GM18502 (cell line): ENCODE measurements around the gene UBQLN4.

Experiments used
- ATAC-seq: cut with Tn5 transposase; IDR thresholded peaks from one replicate; pipeline ENCODE4 v1.9.1; 2021; ENCODE audit warnings: mild to moderate bottlenecking; ENCODE audit not compliant: unreplicated experiment, poor library complexity

The UBQLN4 gene

GRCh38 chr1:156021093-156021428, 32.5 kb downstream of the UBQLN4 start:
- ATAC-seq = no peak

GRCh38 chr1:156020293-156021092, 33.1 kb downstream of the UBQLN4 start, which contains the start of gene SSR2:
TSS of gene SSR2 (minus strand) at chr1:156020951. CDS start at chr1:156020167, 784 bp downstream.
- ATAC-seq = peak; percentile 96

DNA sequence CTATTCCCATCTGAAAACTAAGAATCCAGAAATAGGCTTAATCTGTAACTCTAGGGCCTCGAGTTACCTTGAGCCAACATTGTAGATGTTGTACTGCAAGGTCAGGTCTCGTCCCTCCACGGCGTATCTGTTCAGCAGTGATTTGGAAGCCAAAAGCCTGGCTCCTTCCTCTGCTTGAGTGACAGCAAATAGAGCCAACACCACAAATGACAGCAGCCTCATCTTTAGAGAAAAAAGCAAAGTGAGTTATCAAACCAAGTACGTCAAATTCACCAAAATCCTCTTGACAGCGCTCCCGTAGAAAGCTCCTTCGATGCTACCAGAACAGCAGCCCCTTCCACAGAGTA, 33.7 kb downstream of the UBQLN4 start:
- ATAC-seq = no peak

- no peak for ATAC-seq
Measured at GRCh38 chr1:156014829-156015228, 38.8 kb downstream of the UBQLN4 start.

GRCh38 chr1:156012051-156012817, 41.4 kb downstream of the UBQLN4 start:
- ATAC-seq = peak; percentile 83

- no peak for ATAC-seq
Measured at GRCh38 chr1:156009404-156009803, 44.2 kb downstream of the UBQLN4 start.

DNA sequence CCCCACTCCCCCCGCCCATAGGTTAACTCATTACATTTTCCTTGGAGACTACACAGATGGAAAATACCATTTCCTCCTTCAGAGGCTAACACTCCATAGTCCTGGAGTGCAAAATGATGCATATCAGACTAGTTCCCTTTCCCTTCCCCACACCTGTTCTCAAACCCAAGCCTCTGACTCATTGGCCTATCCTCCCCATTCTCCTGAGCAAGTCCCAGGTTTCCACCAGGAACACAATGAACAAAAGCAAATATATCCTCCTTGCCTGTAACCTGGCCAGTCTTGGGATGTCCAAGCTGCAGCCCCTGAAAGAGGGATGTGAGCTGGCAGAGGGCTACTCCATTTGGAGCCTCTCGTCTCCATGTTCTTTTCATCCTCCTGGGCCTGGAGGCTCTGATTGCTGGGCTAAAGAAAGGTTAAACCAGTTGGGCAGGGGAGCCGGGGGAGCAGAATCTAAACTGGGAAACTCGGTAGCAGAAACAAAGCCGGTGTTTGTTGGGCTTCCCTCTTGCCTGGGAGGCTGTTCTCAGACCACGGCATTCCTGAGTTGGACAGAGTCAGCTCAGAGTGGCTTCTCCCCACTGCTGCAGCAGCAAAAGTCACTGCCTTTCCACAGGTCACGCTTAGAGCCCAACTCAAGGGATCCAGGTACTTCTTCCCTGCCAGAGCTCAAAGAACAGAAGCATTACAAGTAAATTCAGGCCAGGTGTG, 46.8 kb downstream of the UBQLN4 start:
- no peak for ATAC-seq

DNA sequence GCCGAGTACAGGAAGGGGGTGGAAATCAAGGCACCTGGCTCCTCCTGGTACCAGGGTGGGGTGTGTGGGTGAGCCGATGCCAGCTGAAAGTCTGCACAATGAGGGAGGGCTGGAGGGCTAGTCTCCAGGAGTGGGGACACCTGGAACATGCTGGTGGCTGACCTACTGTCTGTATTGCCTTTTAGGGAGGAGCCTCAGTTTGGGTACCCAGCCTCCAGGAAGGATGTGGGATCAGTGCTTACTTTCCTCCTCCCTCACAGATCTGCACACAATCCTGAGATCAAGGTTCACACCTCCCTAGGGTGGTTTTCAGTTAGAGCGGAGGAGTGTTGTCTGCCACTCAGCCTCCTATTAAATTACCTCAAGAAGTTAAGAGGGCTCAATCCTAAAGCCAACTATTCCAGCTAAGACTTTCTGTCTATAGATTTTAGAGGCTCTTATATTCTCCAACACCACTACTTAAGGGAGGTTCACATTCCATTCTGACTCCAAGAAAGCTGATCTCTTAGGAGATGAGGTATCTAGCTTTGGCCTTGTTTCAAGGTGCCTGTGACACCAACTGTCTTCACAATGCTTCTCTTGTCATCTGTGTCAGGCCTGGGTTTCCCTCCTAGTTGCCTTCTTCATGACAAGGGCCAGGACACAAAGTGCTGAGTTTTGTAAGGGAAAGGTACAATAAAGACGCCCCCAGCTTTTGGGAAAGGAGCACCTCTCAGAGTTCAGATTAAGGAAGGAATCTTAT, 48.6 kb downstream of the UBQLN4 start:
- no peak for ATAC-seq

DNA sequence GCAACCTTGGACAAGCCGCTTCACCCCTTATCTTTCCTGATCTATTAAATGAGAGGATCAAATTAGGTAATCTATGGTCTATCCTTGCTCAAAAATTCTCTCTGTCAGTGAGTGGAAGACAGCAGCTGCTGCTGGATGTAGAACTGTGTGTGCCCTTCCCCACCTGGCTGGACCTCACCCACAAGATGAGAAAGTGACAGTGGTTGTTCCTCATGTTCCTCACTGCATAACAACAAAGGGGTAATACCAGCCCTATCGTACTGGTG, 49.7 kb downstream of the UBQLN4 start:
- ATAC-seq = no peak

GRCh38 chr1:156002188-156002911, 51.2 kb downstream of the UBQLN4 start:
- no peak for ATAC-seq

DNA sequence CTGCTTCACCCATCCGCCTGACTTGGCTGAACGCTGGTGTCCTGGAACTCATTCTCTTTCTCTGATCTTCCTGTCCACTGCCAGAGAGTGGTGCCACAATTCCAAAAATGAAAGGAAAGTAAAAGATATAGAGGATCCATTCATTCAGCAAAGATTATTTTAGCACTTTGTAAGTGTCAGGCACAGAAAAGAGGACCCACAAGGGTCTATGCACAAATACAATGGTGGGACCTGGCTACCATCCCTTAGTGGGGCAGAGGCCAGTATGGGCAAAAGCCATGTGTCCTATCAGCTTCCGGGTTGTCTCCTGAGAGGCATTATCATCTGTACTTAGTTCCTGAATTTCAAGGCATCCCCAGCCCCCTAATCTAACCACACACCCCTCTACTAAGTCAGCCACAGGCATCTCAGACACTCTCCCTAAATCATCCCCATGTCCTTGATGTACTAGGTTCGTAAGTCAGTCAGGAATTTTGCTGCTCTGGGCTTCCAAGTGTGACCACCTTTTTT, 51.9 kb downstream of the UBQLN4 start:
- ATAC-seq = no peak

- no peak for ATAC-seq
Measured at GRCh38 chr1:156001021-156001661, 52.5 kb downstream of the UBQLN4 start.

DNA sequence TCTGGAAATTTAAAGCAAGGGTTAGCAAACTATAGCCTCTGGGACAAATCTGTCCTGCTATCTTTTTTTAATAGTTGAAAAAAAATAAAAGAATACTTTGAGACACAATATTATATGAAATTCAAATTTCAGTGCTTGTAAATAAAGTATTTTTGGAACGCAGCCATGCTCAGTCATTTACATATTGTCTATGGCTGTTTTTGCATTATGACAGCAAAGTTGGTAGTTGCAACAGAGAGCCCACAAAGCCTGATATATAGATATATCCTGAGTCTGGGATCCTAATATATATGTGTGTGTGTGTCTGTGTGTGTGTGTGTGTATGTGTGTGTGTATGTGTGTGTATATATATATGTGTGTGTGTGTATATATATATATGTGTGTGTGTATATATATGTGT, 53.6 kb downstream of the UBQLN4 start:
- no peak for ATAC-seq

DNA sequence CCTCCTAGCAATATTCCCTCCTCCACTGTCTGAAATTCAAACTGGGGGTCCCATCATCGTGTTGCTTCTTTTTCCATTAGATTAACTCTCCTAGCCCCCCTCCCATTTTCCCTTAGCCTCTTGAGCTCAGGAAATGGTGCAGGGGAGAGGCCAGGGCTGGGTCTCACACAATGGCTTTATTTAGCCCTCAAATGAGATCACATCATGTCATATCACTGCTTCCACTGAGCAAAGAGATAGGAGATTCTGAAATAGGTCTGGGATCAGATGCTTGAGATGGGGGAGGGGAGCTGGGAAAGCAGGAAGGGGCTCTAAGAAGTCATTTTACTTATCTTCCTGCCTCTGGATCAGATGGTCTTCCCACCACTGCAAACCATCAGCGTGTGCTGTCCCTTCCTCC, 57.4 kb downstream of the UBQLN4 start:
- no peak for ATAC-seq

- ATAC-seq = no peak
Measured at GRCh38 chr1:155993595-155993994, 60.0 kb downstream of the UBQLN4 start.

DNA sequence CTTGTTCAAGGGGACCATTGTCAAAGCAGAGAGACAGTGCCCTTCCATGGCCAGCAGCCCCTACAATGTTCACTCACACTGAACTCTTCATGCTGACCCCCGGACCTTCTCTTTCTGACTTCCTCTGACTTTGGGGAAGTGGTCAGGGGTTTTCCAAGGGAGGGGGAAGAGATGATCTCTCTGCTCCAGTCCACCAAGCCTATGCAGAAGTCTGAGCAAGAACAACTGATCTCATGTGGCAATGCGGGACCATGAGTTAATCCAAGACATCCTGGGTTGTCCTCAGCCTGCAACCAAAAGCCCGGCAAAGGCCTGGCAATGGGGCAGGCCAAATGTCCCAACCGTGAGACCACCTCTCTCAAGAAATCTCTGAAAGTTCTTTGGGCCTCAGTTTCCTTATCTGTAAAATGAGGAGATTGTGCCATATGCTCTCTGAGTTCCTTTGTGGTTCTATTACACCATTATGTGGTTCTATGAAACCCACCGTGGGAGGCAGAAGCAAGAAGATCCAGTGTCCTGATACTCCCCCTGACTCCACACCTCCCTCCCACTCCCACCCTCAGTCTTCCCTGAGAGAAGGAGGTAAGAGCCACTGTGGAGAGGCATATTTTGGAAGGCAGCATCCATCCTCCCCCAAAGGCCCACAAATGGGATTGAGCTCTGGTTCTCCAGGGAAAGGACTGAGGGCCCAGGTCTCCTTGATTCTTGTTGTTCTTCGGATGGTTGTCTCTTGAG, 63.4 kb downstream of the UBQLN4 start:
- ATAC-seq = no peak

DNA sequence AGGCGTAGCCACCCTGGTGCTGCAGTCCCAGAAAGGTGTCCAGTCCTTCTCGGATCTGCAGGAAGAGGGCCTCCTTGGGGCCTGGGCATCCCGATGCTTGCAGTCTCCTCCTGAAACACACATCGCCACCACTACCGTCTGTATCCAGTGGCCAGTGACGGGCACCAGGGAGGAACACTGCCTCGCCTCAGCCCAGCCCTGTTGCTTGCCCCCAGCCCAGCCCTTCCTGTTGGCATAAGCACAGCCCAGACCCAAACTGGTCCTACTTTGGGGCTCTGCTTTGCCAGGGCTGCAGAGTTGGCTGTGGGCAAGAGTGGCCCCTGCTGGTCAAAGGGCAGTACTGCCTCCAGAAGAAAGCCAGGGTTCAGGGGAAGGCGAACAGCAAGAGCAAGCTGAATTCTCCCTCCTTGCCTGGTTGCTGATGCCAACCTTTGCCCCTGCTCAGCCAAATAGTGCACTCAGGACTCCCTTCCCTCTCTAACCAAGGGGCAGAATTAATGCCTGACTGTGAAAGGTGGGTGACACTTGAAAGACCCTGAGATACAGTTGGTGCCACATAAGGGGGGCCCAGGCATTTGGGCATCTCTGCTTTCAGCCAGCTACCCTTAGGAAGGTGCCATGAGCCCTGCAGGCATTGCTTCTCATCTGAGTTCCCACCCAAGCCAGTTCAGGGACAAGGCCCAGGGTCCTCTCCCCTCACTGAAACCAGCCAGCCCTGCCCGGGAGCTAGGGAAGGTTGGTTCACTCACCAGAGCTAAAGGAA, 64.2 kb downstream of the UBQLN4 start:
- ATAC-seq = peak; percentile 69
